ENCODE results near the gene OR2AE1.

OR2AE1 gene

GRCh38 chr7:99860281-99861127, 16.3 kb downstream of the OR2AE1 start:
- no peak for DNase-seq (ENCODE audit: low read depth)

DNA sequence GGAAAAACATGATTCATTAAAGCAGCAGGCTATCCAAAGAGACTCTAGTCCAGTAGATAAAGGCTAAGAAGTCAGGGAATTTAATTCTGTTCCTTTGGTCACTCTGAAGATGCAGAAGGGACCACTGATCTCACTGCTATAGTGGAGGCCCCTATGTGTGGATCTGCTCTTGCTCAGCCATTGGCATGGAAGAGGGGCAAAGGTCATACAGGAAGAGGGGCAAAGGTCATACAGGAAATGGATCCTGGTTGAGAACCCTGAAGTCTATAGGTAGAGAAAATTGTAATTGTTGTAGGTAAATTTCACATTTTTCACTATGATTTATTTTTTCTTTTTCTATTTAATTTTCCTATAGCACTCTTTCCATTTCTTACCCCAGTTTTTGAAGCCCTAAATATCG, 21.6 kb downstream of the OR2AE1 start:
- no peak for DNase-seq (ENCODE audit: low read depth)

DNA sequence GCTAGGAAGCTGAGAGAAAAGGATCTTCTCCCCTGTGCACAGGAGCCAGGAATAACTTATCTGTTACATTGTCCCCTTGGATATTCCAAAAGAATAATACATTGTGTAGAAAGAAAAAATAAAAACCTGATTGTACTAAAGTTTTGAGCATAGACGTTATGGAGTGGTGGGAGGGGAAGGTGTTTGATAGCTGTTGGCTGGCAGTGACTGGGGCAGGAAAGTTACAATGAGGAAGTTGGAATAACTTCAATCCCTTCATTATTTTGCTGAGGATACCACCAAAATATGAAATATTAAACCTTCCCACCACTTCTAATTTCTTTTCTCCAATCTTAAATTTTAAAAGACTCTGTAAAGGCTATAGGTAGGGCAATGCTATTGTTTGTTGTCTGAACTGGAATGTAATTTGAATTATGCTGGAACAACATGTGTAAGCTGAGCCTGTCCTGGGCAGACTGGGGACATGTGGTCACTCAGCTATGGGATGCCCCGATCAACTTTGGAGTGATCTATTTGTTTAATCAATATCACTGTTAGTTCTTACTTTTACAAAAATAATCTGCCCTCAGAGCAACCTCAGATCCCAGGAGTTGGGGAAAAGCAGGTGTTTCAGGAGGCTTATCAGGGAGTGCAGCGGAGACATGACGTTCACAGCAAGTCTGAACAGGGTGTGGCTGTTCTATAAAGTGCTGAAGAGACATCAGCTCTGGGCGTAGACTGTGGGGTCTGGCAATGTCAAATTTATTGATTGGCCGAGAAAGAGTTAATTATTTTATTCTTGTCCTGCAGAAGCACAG, 28.2 kb downstream of the OR2AE1 start:
- no peak for DNase-seq (ENCODE audit: low read depth)

DNA sequence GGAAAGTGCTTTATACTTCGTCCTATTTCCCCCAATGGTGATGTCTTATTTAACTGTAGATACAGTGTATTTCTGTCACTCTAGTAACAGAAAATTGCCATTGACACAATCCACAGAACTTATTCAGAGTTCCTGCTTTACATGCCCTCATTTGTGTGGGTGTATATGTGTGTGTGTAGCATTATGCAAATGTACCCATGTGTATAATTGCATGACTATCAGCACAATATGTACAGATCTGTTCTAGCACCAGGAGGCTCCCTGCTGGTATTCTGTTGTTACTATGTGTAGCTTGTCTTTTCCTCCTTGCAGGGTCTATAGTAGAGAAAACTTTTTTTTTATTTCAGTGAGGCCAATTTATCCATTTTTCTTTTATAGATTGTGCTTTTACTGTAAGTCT, 32.5 kb downstream of the OR2AE1 start:
- DNase-seq (ENCODE audit: low read depth): no peak

DNA sequence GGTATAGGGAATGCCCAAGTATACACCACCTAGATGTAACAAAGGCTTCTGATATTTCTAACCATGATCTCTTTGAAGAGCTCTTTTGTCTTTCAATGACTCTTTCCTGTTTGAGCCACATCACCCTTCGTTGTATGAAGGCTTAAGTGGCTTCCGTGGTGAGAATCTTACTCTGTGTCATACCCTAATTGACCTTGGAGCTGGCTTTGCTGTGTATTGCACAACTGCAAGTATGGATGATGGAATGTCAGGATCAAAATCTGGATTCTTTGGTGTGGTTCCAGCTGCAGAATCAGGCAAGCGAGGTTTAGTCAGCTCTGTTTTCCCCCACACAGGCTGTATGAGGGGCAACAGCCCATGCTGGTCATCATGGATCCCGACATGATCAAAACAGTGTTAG, 33.0 kb downstream of the OR2AE1 start:
- no peak for DNase-seq (ENCODE audit: low read depth)

DNA sequence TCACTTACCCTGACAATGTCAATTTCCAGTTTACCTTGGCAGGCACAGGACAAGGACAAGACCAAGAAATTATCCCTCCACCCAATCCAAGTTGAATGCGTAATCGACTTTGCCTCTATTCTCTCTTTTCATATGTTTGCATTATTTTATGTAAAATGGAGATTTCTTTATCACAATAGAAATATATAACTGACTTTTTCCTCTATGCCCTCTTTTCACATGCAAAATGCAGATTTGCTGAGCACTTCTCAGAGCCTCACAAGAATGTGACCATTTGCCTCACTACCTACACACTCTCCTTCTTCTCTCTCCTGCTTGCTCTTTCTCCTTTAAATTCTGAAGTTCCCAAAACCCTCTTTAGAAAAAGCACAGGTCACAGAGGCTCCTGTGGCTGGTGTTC, 33.9 kb downstream of the OR2AE1 start:
- DNase-seq (ENCODE audit: low read depth): no peak

DNA sequence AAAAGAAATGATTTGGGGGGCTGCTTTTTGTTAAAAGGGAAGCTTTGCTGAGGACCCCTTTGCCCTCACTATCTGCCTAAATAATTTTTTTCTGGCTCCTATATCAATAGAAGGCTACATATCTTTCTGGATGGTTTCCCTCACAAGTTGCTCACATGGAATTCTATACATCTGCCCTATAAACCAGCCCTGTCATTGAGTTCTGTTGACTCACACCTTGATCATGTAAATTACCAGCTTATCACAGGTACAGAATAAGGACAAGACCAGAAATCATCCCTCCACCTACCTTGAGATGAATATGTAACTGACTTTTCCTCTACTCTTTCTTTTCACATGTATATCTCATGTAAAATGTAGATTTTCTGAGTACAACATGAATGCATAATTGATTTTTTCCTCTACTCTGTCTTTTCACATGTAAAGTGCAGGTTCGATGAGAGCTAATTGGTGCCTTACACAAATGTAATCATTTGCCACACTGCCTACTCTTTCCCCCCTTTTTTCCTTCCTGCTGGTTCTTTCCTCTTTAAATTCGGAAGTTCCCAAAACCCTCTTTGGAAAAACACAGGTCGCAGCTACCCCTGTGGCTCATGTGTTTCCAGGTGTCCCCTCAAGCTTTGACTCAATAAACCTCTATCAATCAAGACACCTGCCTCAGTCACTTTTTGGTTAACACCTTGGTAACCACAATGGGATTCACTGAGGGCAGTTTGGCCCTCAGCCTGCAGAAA, 36.5 kb downstream of the OR2AE1 start:
- DNase-seq (ENCODE audit: low read depth): no peak

- no peak for DNase-seq (ENCODE audit: low read depth)
These were observed 37.4 kb downstream of the OR2AE1 start for GRCh38 chr7:99839287-99840021.

GRCh38 chr7:99837649-99838361, 39.0 kb downstream of the OR2AE1 start:
- no peak for DNase-seq (ENCODE audit: low read depth)

DNA sequence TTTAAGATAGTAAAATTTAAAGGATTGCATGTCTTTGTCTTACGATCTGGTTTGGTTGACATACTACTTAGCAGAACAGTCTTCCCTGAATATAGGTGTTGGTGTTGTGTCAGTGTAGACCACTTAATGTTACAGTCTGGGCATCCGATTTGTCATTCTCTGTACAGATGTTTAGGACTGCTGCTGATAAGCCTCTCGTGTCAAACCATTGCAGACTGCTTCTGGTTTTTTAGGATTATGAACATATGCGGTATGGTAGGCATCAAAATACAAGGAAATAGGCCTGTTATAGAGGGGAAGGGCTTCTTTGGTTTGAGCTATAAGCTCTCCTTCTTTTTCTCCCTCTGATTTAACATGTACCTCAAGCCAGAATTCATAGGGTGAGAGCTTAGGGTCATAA, 41.6 kb downstream of the OR2AE1 start:
- no peak for DNase-seq (ENCODE audit: low read depth)

- no peak for DNase-seq (ENCODE audit: low read depth)
These were observed 42.5 kb downstream of the OR2AE1 start for GRCh38 chr7:99834382-99834781.

- DNase-seq (ENCODE audit: low read depth): no peak
These were observed 43.5 kb downstream of the OR2AE1 start for GRCh38 chr7:99833289-99833877.

DNA sequence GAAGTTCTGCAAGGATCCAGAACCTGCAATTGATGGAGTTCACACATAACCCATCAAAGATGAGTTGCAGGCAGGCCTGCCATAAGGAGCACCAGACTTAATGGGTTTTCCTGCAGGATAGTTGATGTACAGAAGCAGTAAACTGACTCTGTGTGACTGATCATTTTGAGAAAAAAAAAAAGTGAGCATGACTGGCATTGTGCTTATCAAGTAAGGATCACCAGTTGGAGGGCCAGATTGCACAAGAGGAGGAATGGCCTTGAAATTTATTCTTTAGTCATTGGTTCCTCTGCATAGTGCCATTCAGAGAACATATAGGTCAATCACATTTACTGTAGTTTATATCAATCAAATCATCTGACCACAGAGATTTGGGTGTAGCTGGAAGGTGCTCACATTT, 45.2 kb downstream of the OR2AE1 start:
- DNase-seq (ENCODE audit: low read depth): no peak

DNA sequence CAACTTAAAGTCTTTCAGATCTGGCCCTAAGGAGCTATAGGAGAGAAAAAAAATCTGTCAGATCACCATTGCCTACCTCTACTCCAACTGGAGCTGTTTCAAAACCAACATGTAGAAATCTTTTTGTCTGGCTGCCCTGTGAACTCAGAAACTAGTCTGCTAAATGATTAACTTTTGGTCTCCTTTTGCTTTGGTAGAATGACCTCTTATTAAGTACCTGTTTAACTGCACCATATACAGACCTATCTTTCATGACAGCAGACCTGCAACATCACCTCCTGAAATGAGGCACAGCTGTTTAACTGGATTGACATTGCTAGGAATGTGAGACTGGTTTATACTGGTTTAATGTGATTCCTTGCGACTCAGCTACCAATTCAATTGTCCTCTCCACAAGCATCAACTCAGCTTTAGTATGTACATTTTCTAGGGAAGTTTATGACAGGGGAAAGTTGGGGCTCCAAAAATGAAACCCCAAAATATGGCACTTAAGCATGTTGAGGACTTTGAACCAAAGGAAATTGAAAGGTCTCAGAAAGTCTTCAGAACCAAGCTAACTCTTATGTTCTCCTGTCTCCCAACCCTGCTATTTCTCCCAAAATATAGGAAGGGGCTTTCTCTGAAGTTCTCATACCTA, 47.2 kb downstream of the OR2AE1 start:
- no peak for DNase-seq (ENCODE audit: low read depth)

GRCh38 chr7:99828811-99829210, 48.0 kb downstream of the OR2AE1 start:
- DNase-seq (ENCODE audit: low read depth): no peak

DNA sequence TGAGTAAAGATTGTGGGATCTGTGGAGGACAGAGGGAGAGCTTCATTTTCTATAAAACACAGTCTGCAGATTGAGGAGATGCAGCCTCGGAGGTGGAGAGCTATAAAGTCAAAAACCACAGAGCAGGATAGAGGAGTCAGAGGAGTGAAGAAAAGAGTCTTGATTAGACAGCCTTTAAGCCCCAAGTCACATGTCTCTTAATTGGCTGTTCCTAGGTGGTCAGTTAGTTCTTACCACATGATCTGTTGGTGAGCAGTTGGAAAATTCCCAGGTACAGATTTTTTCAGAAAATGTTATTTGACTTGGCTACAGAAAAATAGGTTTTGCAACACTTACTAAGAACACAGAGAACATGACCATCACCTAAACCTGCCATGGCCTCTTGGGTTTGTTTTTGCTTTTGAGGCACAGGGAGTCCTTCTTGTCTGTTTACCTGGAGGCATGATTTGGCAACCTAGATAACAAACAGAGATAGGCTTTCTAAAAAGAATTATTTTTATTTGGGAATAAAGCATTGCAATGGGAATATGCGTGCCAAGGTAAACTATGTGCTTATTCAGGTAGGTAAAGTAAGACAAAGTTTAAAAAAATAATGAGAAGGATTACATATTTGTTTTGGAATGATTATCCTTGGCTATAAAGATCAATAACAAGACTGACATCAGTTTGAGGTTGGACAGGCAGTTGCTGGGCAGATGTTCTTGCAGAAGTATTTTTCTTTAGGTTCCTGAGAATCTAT, 49.6 kb downstream of the OR2AE1 start:
- DNase-seq (ENCODE audit: low read depth): no peak

All from activated T-helper 9 cell treated with anti-CD3 and anti-CD28 coated beads, Interleukin-2, amount 50 U/mL, for 16 hours (primary cell).